Naive B cell (primary cell): Measurements from ENCODE around the gene BEND6. TPM values are rescaled to one million over a fixed set of nuclear protein-coding genes. Genes with fewer than 3 reads are reported as not detected.
"Not testable (repeated sequence)": the region's sequence is repeated elsewhere in the genome, so short reads cannot be mapped to it uniquely, and the experiment has no call there.

Experiments
- ATAC-seq, 2 donors: fragments of 150-1000 bp; cut with Tn5 transposase; 2 replicates each; pipeline ENCODE4 v1.10.0; 2021; ENCODE audit warnings: low read depth in 2 of 2, mild to moderate bottlenecking in 2 of 2, moderate library complexity in 2 of 2
- DNase-seq: peaks from one replicate; pipeline ENCODE4 v3.0.0; 2022
- H3K27ac Mint-ChIP-seq, 6 donors: one replicate each; pipeline ENCODE4 v1.8.0; 2020 to 2022; ENCODE audit warnings: mild to moderate bottlenecking in 6 of 6, mixed read lengths in 6 of 6, moderate library complexity in 5 of 6, inconsistent platforms in 2 of 6
- H3K27me3 Mint-ChIP-seq, 3 donors: one replicate each; pipeline ENCODE4 v1.8.0; 2021 to 2022; ENCODE audit warnings: mixed read lengths in 3 of 3, mild to moderate bottlenecking in 1 of 3
- H3K36me3 Mint-ChIP-seq, 2 donors: one replicate each; pipeline ENCODE4 v1.8.0; 2020 to 2022; ENCODE audit warnings: mixed read lengths in 2 of 2, inconsistent platforms in 1 of 2, mild to moderate bottlenecking in 1 of 2
- H3K4me1 Mint-ChIP-seq, 3 donors: one replicate each; pipeline ENCODE4 v1.8.0; 2020 to 2022; ENCODE audit warnings: mixed read lengths in 3 of 3, inconsistent platforms in 1 of 3, mild to moderate bottlenecking in 1 of 3, moderate library complexity in 1 of 3
- H3K4me3 Mint-ChIP-seq, 8 donors: one replicate each; pipeline ENCODE4 v1.8.0; 2020 to 2022; ENCODE audit warnings: mild to moderate bottlenecking in 8 of 8, mixed read lengths in 8 of 8, moderate library complexity in 8 of 8, inconsistent platforms in 2 of 8
- H3K9me3 Mint-ChIP-seq, 7 donors: one replicate each; pipeline ENCODE4 v1.8.0; 2020 to 2022; ENCODE audit warnings: mixed read lengths in 7 of 7, mild to moderate bottlenecking in 5 of 7, inconsistent platforms in 2 of 7, moderate library complexity in 1 of 7
- polyA plus RNA-seq, 6 donors: library from polyadenylated mRNA; unstranded; fragments of 300-500 nt; fragmentation: Illumina TruSeq; gene quantifications; one replicate each; pipeline ENCODE4 v1.2.3, GENCODE V29; 2021; ENCODE audit warnings: low read depth in 6 of 6

BEND6 gene
- polyA plus RNA-seq, 6 donors from 2014 or later, result not detected

- DNase-seq, ATAC-seq, H3K36me3 Mint-ChIP-seq, H3K4me3 Mint-ChIP-seq, H3K4me1 Mint-ChIP-seq, H3K27ac Mint-ChIP-seq: not testable (repeated sequence)
- H3K9me3 Mint-ChIP-seq, result peaks cover 0 to 28% (median 17%) of the 10 kb centered on the region in 7 donors
- H3K27me3 Mint-ChIP-seq, result peaks cover 18 to 30% (median 21%) of the 10 kb centered on the region in 3 donors
Measured at GRCh38 chr6:56999748-57000147, 44.8 kb downstream of the BEND6 start.

GRCh38 chr6:57002197-57002596 lies 47.3 kb downstream of the BEND6 start:
- ATAC-seq (no peak), DNase-seq (no peak)
- H3K36me3 Mint-ChIP-seq, result peaks cover 6 to 8% of the 10 kb centered on the region in 2 donors
- H3K27me3 Mint-ChIP-seq, result peaks cover under 1 to 18% (median 9%) of the 10 kb centered on the region in 3 donors
- no peak overlapping the region for H3K4me3 Mint-ChIP-seq
- H3K4me1 Mint-ChIP-seq, result no peaks in the 10 kb centered on the region
- peaks cover 0 to 25% (median 16%) of the 10 kb centered on the region in 7 donors for H3K9me3 Mint-ChIP-seq
- no peak overlapping the region for H3K27ac Mint-ChIP-seq

GRCh38 chr6:57004292-57004691 lies 49.4 kb downstream of the BEND6 start:
- no peak overlapping the region for H3K27ac Mint-ChIP-seq

GRCh38 chr6:57006101-57006500 lies 51.2 kb downstream of the BEND6 start:
- H3K9me3 Mint-ChIP-seq, result no peaks in the 10 kb centered on the region
- H3K27me3 Mint-ChIP-seq, result peaks cover 0 to 18% (median 8%) of the 10 kb centered on the region in 3 donors
- ATAC-seq (no peak), DNase-seq (no peak)
- no peaks in the 10 kb centered on the region for H3K4me1 Mint-ChIP-seq
- H3K36me3 Mint-ChIP-seq, result no peaks in the 10 kb centered on the region
- no peak overlapping the region for H3K27ac Mint-ChIP-seq
- no peak overlapping the region for H3K4me3 Mint-ChIP-seq

More at GRCh38 chr6:57004292-57004691, 49.4 kb downstream of the BEND6 start:
- peaks cover 0 to 7% (median 3%) of the 10 kb centered on the region in 7 donors for H3K9me3 Mint-ChIP-seq
- ATAC-seq (no peak), DNase-seq (no peak)
- H3K27me3 Mint-ChIP-seq, result peaks cover 0 to 18% (median 8%) of the 10 kb centered on the region in 3 donors
- no peak overlapping the region for H3K4me3 Mint-ChIP-seq
- H3K4me1 Mint-ChIP-seq, result no peaks in the 10 kb centered on the region
- H3K36me3 Mint-ChIP-seq, result no peaks in the 10 kb centered on the region

- not testable (repeated sequence) for H3K27me3 Mint-ChIP-seq, H3K4me3 Mint-ChIP-seq, ATAC-seq, H3K4me1 Mint-ChIP-seq, H3K9me3 Mint-ChIP-seq, H3K27ac Mint-ChIP-seq, H3K36me3 Mint-ChIP-seq, DNase-seq
Measured at GRCh38 chr6:57008069-57008468, 53.2 kb downstream of the BEND6 start.

GRCh38 chr6:57013521-57013926 lies 58.6 kb downstream of the BEND6 start:
- ATAC-seq, result no peak
- H3K36me3 Mint-ChIP-seq, result no peaks in the 10 kb centered on the region
- no peaks in the 10 kb centered on the region for H3K9me3 Mint-ChIP-seq
- no peak overlapping the region for H3K4me3 Mint-ChIP-seq
- DNase-seq, result no peak
- no peak overlapping the region for H3K27ac Mint-ChIP-seq
- peaks cover 0 to 5% (median 0%) of the 10 kb centered on the region in 3 donors for H3K27me3 Mint-ChIP-seq
- H3K4me1 Mint-ChIP-seq, result no peaks in the 10 kb centered on the region

GRCh38 chr6:57017069-57017468 lies 62.2 kb downstream of the BEND6 start:
- no peak for DNase-seq
- no peaks in the 10 kb centered on the region for H3K9me3 Mint-ChIP-seq
- H3K36me3 Mint-ChIP-seq, result no peaks in the 10 kb centered on the region
- no peaks in the 10 kb centered on the region for H3K4me1 Mint-ChIP-seq
- H3K27me3 Mint-ChIP-seq, result peaks cover 0 to 5% (median 0%) of the 10 kb centered on the region in 3 donors
- no peak for ATAC-seq
- H3K4me3 Mint-ChIP-seq, result no peak overlapping the region
- H3K27ac Mint-ChIP-seq, result no peak overlapping the region

GRCh38 chr6:57017841-57018240 lies 62.9 kb downstream of the BEND6 start:
- Mint-ChIP-seq H3K27me3 (peaks cover 0 to 5% (median 0%) of the 10 kb centered on the region in 3 donors), H3K27ac (no peak overlapping the region), H3K4me3 (no peak overlapping the region), H3K9me3 (no peaks in the 10 kb centered on the region), H3K4me1 (no peaks in the 10 kb centered on the region), H3K36me3 (no peaks in the 10 kb centered on the region)
- ATAC-seq, result no peak
- DNase-seq, result no peak

- Mint-ChIP-seq H3K4me1 (no peaks in the 10 kb centered on the region), H3K4me3 (no peak overlapping the region), H3K27me3 (peaks cover 0 to 6% (median 0%) of the 10 kb centered on the region in 3 donors), H3K9me3 (peaks cover under 1 to 8% (median 6%) of the 10 kb centered on the region in 7 donors), H3K36me3 (peaks cover 4 to 5% of the 10 kb centered on the region in 2 donors), H3K27ac (no peak overlapping the region)
- ATAC-seq (no peak), DNase-seq (no peak)
Measured at GRCh38 chr6:57019434-57019833, 64.5 kb downstream of the BEND6 start.

- H3K36me3 Mint-ChIP-seq, result peaks cover 10 to 20% of the 10 kb centered on the region in 2 donors
- no peak overlapping the region for H3K27ac Mint-ChIP-seq
- DNase-seq, result peak; percentile 12
- H3K4me1 Mint-ChIP-seq, result no peaks in the 10 kb centered on the region
- peaks cover 0 to 20% (median 0%) of the 10 kb centered on the region in 3 donors for H3K27me3 Mint-ChIP-seq
- peaks cover 6 to 25% (median 20%) of the 10 kb centered on the region in 7 donors for H3K9me3 Mint-ChIP-seq
- ATAC-seq, result peak; percentile 41 to 67
- H3K4me3 Mint-ChIP-seq, result no peak overlapping the region
Measured at GRCh38 chr6:57021086-57021720, 66.3 kb downstream of the BEND6 start.

GRCh38 chr6:57024321-57024720 lies 69.4 kb downstream of the BEND6 start:
- DNase-seq (no peak), ATAC-seq (no peak)
- H3K27me3 Mint-ChIP-seq, result peaks cover 4 to 19% (median 6%) of the 10 kb centered on the region in 3 donors
- no peak overlapping the region for H3K27ac Mint-ChIP-seq
- H3K36me3 Mint-ChIP-seq, result peaks cover 10 to 20% of the 10 kb centered on the region in 2 donors
- peaks cover 6 to 28% (median 20%) of the 10 kb centered on the region in 7 donors for H3K9me3 Mint-ChIP-seq
- H3K4me3 Mint-ChIP-seq, result no peak overlapping the region
- no peaks in the 10 kb centered on the region for H3K4me1 Mint-ChIP-seq

- DNase-seq, result no peak
- H3K9me3 Mint-ChIP-seq, result peaks cover 6 to 28% (median 20%) of the 10 kb centered on the region in 7 donors
Measured at GRCh38 chr6:57024775-57025174, 69.9 kb downstream of the BEND6 start.

GRCh38 chr6:57026001-57026400 lies 71.1 kb downstream of the BEND6 start:
- Mint-ChIP-seq H3K27me3 (peaks cover 4 to 24% (median 10%) of the 10 kb centered on the region in 3 donors), H3K4me3 (no peak overlapping the region), H3K4me1 (no peaks in the 10 kb centered on the region), H3K36me3 (peaks cover 10 to 20% of the 10 kb centered on the region in 2 donors), H3K9me3 (peaks cover 6 to 28% (median 20%) of the 10 kb centered on the region in 7 donors), H3K27ac (no peak overlapping the region)
- ATAC-seq, result no peak
- no peak for DNase-seq

More at GRCh38 chr6:57024775-57025174, 69.9 kb downstream of the BEND6 start:
- Mint-ChIP-seq H3K27me3 (peaks cover 4 to 24% (median 10%) of the 10 kb centered on the region in 3 donors), H3K4me3 (peak overlapping the region in 1 of 8 donors; percentile 3), H3K4me1 (no peaks in the 10 kb centered on the region), H3K36me3 (peaks cover 10 to 20% of the 10 kb centered on the region in 2 donors), H3K27ac (no peak overlapping the region)
- no peak for ATAC-seq

GRCh38 chr6:57027301-57027700 lies 72.4 kb downstream of the BEND6 start:
- peaks cover 10 to 20% of the 10 kb centered on the region in 2 donors for H3K36me3 Mint-ChIP-seq
- no peak for ATAC-seq
- no peaks in the 10 kb centered on the region for H3K4me1 Mint-ChIP-seq
- no peak overlapping the region for H3K4me3 Mint-ChIP-seq
- H3K9me3 Mint-ChIP-seq, result peaks cover 6 to 28% (median 20%) of the 10 kb centered on the region in 7 donors
- H3K27ac Mint-ChIP-seq, result no peak overlapping the region
- no peak for DNase-seq
- peaks cover 4 to 30% (median 10%) of the 10 kb centered on the region in 3 donors for H3K27me3 Mint-ChIP-seq
